Thoracic aorta (tissue), 2 donors: ENCODE data around the gene NUDT8. TPM values are rescaled to one million over a fixed set of nuclear protein-coding genes. Genes with fewer than 3 reads are reported as not detected.
A peak's percentile ranks its signal among the peaks of the same experiment; 100 is the strongest.

Source experiments
- ATAC-seq: fragments of 150-250 bp; one replicate; pipeline ENCODE4 v1.8.0; 2017; ENCODE audit warnings: low read depth; ENCODE audit not compliant: insufficient number of reproducible peaks, low FRiP score
- DNase-seq: peaks from one replicate; pipeline ENCODE4 v3.0.0-alpha.2; 2020; ENCODE audit warnings: low spot score
- H3K27ac ChIP-seq, 2 donors: fragments of 200-600 bp; sonication (generic); 1 replicate in 1 of 2; 2 replicates in 1 of 2; pipeline ENCODE4 v1.5.1; 2016; ENCODE audit warnings: mild to moderate bottlenecking in 2 of 2, moderate library complexity in 2 of 2
- H3K27me3 ChIP-seq: fragments of 200-600 bp; sonication (generic); replicated peaks from 2 replicates; pipeline ENCODE4 v1.6.0; 2016; ENCODE audit warnings: mild to moderate bottlenecking; ENCODE audit not compliant: insufficient read depth
- H3K36me3 ChIP-seq: fragments of 200-600 bp; sonication (generic); one replicate; pipeline ENCODE4 v1.5.1; 2016
- H3K4me1 ChIP-seq, 2 donors: fragments of 200-600 bp; sonication (generic); 1 replicate in 1 of 2; 2 replicates in 1 of 2; pipeline versions ENCODE4 v1.5.1 to v1.6.0; 2016; ENCODE audit warnings: low read depth in 2 of 2, mild to moderate bottlenecking in 1 of 2; ENCODE audit not compliant: control insufficient read depth in 1 of 2
- H3K4me3 ChIP-seq: fragments of 200-600 bp; sonication (generic); 2 replicates; pipeline ENCODE4 v1.5.1; 2016; ENCODE audit warnings: mild to moderate bottlenecking
- H3K9me3 ChIP-seq: fragments of 200-600 bp; sonication (generic); 2 replicates; pipeline ENCODE4 v1.5.1; 2016
- CTCF ChIP-seq: fragments of 200-600 bp; sonication (generic); IDR thresholded peaks from one replicate; pipeline ENCODE4 v1.5.1; 2019; ENCODE audit warnings: antibody characterized with exemption
- total RNA-seq, 2 donors: library from RNA; depleted of rRNA; stranded (reverse); fragments of >200 nt; gene quantifications; one replicate each; pipeline versions ENCODE4 v1.1.0 to v1.2.3, GENCODE V29; 2016

Gene NUDT8
- total RNA-seq, 2 donors from 2014 or later: 5.7 to 6.1 TPM

- peaks cover 17% of the 10 kb centered on the region for H3K36me3 ChIP-seq
- DNase-seq (no peak), ATAC-seq (no peak)
- TF ChIP-seq CTCF: peak; percentile 74
- no peaks in the 10 kb centered on the region for H3K9me3 ChIP-seq
- peak overlapping the region; percentile 73 for H3K4me3 ChIP-seq
- H3K4me1 ChIP-seq: peaks cover 3 to 14% of the 10 kb centered on the region in 2 donors
- no peaks in the 10 kb centered on the region for H3K27me3 ChIP-seq
- peak overlapping the region in 1 of 2 donors; percentile 38 for H3K27ac ChIP-seq
These were observed 15.6 kb downstream of the NUDT8 start for GRCh38 chr11:67613960-67614715.

GRCh38 chr11:67613313-67613959 is 16.3 kb downstream of the NUDT8 start:
- no peak for TF ChIP-seq CTCF
- H3K36me3 ChIP-seq: peaks cover 19% of the 10 kb centered on the region
- no peaks in the 10 kb centered on the region for H3K27me3 ChIP-seq
- no peaks in the 10 kb centered on the region for H3K9me3 ChIP-seq
- ATAC-seq (no peak), DNase-seq (no peak)
- H3K4me3 ChIP-seq: peak overlapping the region; percentile 73
- H3K27ac ChIP-seq: peak overlapping the region in 1 of 2 donors; percentile 38
- peaks cover 3 to 14% of the 10 kb centered on the region in 2 donors for H3K4me1 ChIP-seq

GRCh38 chr11:67612751-67613150 is 17.0 kb downstream of the NUDT8 start:
- TF ChIP-seq CTCF: no peak
- H3K36me3 ChIP-seq: peaks cover 19% of the 10 kb centered on the region
- no peak overlapping the region for H3K4me3 ChIP-seq
- no peaks in the 10 kb centered on the region for H3K27me3 ChIP-seq
- H3K9me3 ChIP-seq: no peaks in the 10 kb centered on the region
- H3K27ac ChIP-seq: no peak overlapping the region
- ATAC-seq (no peak), DNase-seq (no peak)
- H3K4me1 ChIP-seq: peaks cover 5 to 15% of the 10 kb centered on the region in 2 donors

GRCh38 chr11:67611704-67612587 is 17.8 kb downstream of the NUDT8 start:
- H3K27me3 ChIP-seq: no peaks in the 10 kb centered on the region
- TF ChIP-seq CTCF: no peak
- peaks cover 19% of the 10 kb centered on the region for H3K36me3 ChIP-seq
- H3K4me3 ChIP-seq: no peak overlapping the region
- no peak for DNase-seq
- no peak for ATAC-seq
- no peaks in the 10 kb centered on the region for H3K9me3 ChIP-seq
- no peak overlapping the region for H3K27ac ChIP-seq
- H3K4me1 ChIP-seq: peaks cover 11 to 22% of the 10 kb centered on the region in 2 donors

- H3K4me1 ChIP-seq: peaks cover 11 to 25% of the 10 kb centered on the region in 2 donors
- DNase-seq (no peak), ATAC-seq (no peak)
- TF ChIP-seq CTCF: no peak
- H3K4me3 ChIP-seq: no peak overlapping the region
- H3K36me3 ChIP-seq: peaks cover 19% of the 10 kb centered on the region
- no peaks in the 10 kb centered on the region for H3K9me3 ChIP-seq
- H3K27ac ChIP-seq: no peak overlapping the region
- H3K27me3 ChIP-seq: no peaks in the 10 kb centered on the region
These were observed 18.6 kb downstream of the NUDT8 start for GRCh38 chr11:67611165-67611564.
